ENCODE data around the gene HNRNPC.
"Not testable (repeated sequence)": the region's sequence is repeated elsewhere in the genome, so short reads cannot be mapped to it uniquely, and the experiment has no call there.

DNA sequence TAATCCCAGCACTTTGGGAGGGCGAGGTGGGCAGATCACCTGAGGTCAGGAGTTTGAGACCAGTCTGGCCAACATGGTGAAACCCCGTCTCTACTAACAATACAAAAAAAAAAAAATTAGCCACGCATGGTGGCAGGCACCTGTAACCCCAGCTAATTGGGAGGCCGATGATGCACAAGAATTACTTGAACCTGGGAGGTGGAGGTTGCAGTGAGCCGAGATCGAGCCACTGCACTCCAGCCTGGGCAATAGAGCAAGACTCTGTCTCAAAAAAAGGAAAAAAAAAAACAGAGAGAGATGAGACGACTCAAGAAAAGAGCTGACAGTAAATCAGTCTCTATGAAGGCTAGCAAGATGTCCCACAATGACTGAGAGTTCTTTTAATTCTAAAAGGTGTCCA is 44.1 kb downstream of the HNRNPC start:
- TF ChIP-seq, protein P1, sequence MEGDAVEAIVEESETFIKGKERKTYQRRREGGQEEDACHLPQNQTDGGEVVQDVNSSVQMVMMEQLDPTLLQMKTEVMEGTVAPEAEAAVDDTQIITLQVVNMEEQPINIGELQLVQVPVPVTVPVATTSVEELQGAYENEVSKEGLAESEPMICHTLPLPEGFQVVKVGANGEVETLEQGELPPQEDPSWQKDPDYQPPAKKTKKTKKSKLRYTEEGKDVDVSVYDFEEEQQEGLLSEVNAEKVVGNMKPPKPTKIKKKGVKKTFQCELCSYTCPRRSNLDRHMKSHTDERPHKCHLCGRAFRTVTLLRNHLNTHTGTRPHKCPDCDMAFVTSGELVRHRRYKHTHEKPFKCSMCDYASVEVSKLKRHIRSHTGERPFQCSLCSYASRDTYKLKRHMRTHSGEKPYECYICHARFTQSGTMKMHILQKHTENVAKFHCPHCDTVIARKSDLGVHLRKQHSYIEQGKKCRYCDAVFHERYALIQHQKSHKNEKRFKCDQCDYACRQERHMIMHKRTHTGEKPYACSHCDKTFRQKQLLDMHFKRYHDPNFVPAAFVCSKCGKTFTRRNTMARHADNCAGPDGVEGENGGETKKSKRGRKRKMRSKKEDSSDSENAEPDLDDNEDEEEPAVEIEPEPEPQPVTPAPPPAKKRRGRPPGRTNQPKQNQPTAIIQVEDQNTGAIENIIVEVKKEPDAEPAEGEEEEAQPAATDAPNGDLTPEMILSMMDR (IDR thresholded peaks at IDR 0.05): not testable (repeated sequence)
- TF ChIP-seq EZH2 (IDR thresholded peaks at IDR 0.05): not testable (repeated sequence)

Measured in neural progenitor cell (in vitro differentiated cells).